Measurements from ENCODE around the gene UBR4. TPM values are rescaled to one million over a fixed set of nuclear protein-coding genes. Genes with fewer than 3 reads are reported as not detected.
"Not testable (repeated sequence)": the region's sequence is repeated elsewhere in the genome, so short reads cannot be mapped to it uniquely, and the experiment has no call there.

Gene UBR4
- total and polyA plus RNA-seq, 11 donors, result 44.8 to 150 (median 87.2) TPM

- DNase-seq (no peak), ATAC-seq (peak in 3 of 4 donors; percentile 32 to 62 (median 37))
- Histone ChIP-seq H3K27me3 (no peaks in the 10 kb centered on the region), H3K36me3 (peaks cover 2 to 100% (median 96%) of the 10 kb centered on the region in 9 donors), H3K27ac (peak overlapping the region in 2 of 12 donors; percentile 15 to 77), H3K9me3 (no peaks in the 10 kb centered on the region), H3K4me3 (no peak overlapping the region), H3K4me1 (peaks cover 0 to 23% (median 9%) of the 10 kb centered on the region in 12 donors)
- intact Hi-C loops (cut with DNase I), result loop anchor here in 1 of 10 donors (10.0 kb wide), 1 partner anchor 349 kb away; no protein-coding TSS in a partner anchor
- TF ChIP-seq CTCF (IDR thresholded peaks at IDR 0.05) (no peak), POLR2A (IDR thresholded peaks at IDR 0.05) (no peak)
- 86 to 98% (median 90%) methylated on average over 3 of the region's 3 CpGs for WGBS, 4 donors
Observed at GRCh38 chr1:19234224-19234623, 24.2 kb upstream of the UBR4 start.

DNA sequence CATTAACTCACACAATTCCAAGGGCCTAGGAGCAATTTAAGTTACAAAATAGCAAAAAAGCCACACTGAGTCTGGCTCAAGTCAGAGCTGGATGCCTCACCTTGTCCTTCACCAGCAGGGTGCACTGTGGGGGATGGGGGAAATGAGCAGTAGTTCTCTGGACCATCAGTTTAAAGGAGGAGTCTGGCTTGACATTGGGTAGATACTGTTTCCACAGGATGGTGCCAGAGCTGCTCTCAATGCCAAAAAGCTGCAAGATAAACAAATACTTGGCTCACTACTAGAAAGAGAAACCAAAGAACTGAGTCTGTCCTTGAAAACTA lies 22.4 kb upstream of the UBR4 start:
- DNase-seq (peak in 4 of 5 donors; percentile 39 to 72 (median 56)), ATAC-seq (peak; percentile 82 to 93 (median 92))
- peaks cover 0 to 23% (median 9%) of the 10 kb centered on the region in 12 donors for H3K4me1 ChIP-seq
- intact Hi-C loops (cut with DNase I), result loop anchor here in 1 of 10 donors (10.0 kb wide), 1 partner anchor 348 kb away; no protein-coding TSS in a partner anchor
- H3K9me3 ChIP-seq, result no peaks in the 10 kb centered on the region
- TF ChIP-seq POLR2A (IDR thresholded peaks at IDR 0.05), result no peak
- peak in 3 of 12 donors; percentile 22 to 38 (median 22) for TF ChIP-seq CTCF (IDR thresholded peaks at IDR 0.05)
- H3K27me3 ChIP-seq, result no peaks in the 10 kb centered on the region
- peaks cover 2 to 100% (median 93%) of the 10 kb centered on the region in 9 donors for H3K36me3 ChIP-seq
- no peak overlapping the region for H3K4me3 ChIP-seq
- H3K27ac ChIP-seq, result peak overlapping the region in 8 of 12 donors; percentile 31 to 79 (median 52)

GRCh38 chr1:19231736-19232523 lies 21.9 kb upstream of the UBR4 start:
- Histone ChIP-seq H3K36me3 (peaks cover 2 to 100% (median 93%) of the 10 kb centered on the region in 9 donors), H3K27ac (peak overlapping the region in 8 of 12 donors; percentile 27 to 77 (median 52)), H3K4me1 (peaks cover 0 to 23% (median 9%) of the 10 kb centered on the region in 12 donors)
- not testable (repeated sequence) for DNase-seq, H3K9me3 ChIP-seq, H3K27me3 ChIP-seq, H3K4me3 ChIP-seq
- intact Hi-C loops (cut with DNase I), result loop anchor here in 1 of 10 donors (10.0 kb wide), 1 partner anchor 347 kb away; no protein-coding TSS in a partner anchor
- ATAC-seq, result peak in 2 of 4 donors; percentile 12 to 19
- WGBS, 4 donors, result 91 to 95% (median 93%) methylated on average over 16 of the region's 16 CpGs

DNA sequence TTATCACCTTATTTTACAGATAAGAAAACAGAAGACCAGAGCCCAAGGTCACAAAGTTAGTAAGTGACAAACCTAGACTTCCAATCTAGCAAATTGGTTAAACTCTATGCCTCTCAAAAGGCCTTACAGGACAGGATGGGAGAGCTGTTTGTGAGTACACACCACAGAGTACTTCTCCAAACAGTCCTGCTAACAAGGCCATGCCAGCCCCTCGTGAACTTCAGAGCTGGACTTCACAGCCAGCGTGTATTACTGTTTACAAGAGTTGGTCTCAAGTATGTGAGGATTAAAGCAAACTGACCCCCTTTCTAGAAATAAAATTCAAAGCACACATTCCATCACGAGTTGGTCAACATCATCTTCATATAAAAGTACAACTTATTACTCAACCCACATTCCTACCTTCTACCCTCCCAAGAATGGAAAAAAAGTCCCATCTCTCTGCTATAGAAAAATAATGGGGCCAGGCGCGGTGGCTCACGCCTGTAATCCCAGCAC lies 19.8 kb upstream of the UBR4 start:
- Histone ChIP-seq H3K4me1 (peaks cover 0 to 23% (median 9%) of the 10 kb centered on the region in 12 donors), H3K27me3 (no peaks in the 10 kb centered on the region), H3K4me3 (no peak overlapping the region), H3K9me3 (no peaks in the 10 kb centered on the region), H3K36me3 (peaks cover 0 to 100% (median 95%) of the 10 kb centered on the region in 9 donors), H3K27ac (no peak overlapping the region)
- WGBS, 4 donors, result 91 to 96% (median 93%) methylated on average over 6 of the region's 6 CpGs
- intact Hi-C loops (cut with DNase I), result loop anchor here in 1 of 10 donors (10.0 kb wide), 1 partner anchor 345 kb away; no protein-coding TSS in a partner anchor
- DNase-seq (no peak), ATAC-seq (no peak)
- TF ChIP-seq POLR2A (IDR thresholded peaks at IDR 0.05) (no peak), CTCF (IDR thresholded peaks at IDR 0.05) (no peak)
